ENCODE measurements around the gene ZDHHC9.

ZDHHC9 gene

GRCh38 chrX:129761596-129761995 is 82.1 kb downstream of the ZDHHC9 start:
- no peak for FAIRE-seq

- FAIRE-seq: no peak
These were observed 82.7 kb downstream of the ZDHHC9 start for GRCh38 chrX:129760981-129761380.

GRCh38 chrX:129760155-129760554 is 83.5 kb downstream of the ZDHHC9 start:
- no peak for FAIRE-seq

GRCh38 chrX:129759576-129760061 is 84.1 kb downstream of the ZDHHC9 start:
- no peak for FAIRE-seq

GRCh38 chrX:129755779-129756650 is 87.7 kb downstream of the ZDHHC9 start:
- no peak for FAIRE-seq

- no peak for FAIRE-seq
These were observed 89.3 kb downstream of the ZDHHC9 start for GRCh38 chrX:129754056-129755024.
